Adipocyte (in vitro differentiated cells): Measurements from ENCODE around the gene GALNT9.

Experiments
- DNase-seq: peaks from one replicate; pipeline ENCODE4 v3.0.0-alpha.2; 2015; ENCODE audit warnings: low read depth
- H3K27me3 ChIP-seq: replicated peaks from 2 replicates; pipeline ENCODE4 v1.7.0; 2013; ENCODE audit warnings: mild to moderate bottlenecking, low read length, moderate library complexity; ENCODE audit not compliant: control insufficient read depth, insufficient read depth
- H3K36me3 ChIP-seq: 2 replicates; pipeline ENCODE4 v1.7.0; 2013; ENCODE audit warnings: low read length, mild to moderate bottlenecking, moderate library complexity; ENCODE audit not compliant: control insufficient read depth, insufficient read depth, severe bottlenecking
- H3K4me1 ChIP-seq: 2 replicates; pipeline ENCODE4 v1.7.0; 2013; ENCODE audit warnings: mild to moderate bottlenecking, low read length, moderate library complexity; ENCODE audit not compliant: control insufficient read depth, insufficient read depth
- H3K4me3 ChIP-seq: 2 replicates; pipeline ENCODE4 v1.7.0; 2013; ENCODE audit warnings: mild to moderate bottlenecking, low read length, moderate library complexity
- H3K9ac ChIP-seq: 2 replicates; pipeline ENCODE4 v1.7.0; 2013; ENCODE audit warnings: mild to moderate bottlenecking, low read length, moderate library complexity
- H3K9me3 ChIP-seq: 2 replicates; pipeline ENCODE4 v1.7.0; 2013; ENCODE audit warnings: mild to moderate bottlenecking, low read length, moderate library complexity; ENCODE audit not compliant: control insufficient read depth

Gene GALNT9

GRCh38 chr12:132235116-132235820 is 94.1 kb downstream of the GALNT9 start:
- H3K27me3 ChIP-seq = peaks cover 25% of the 10 kb centered on the region
- H3K4me1 ChIP-seq = no peaks in the 10 kb centered on the region
- no peak overlapping the region for H3K4me3 ChIP-seq
- no peak overlapping the region for H3K9ac ChIP-seq
- DNase-seq = no peak
- no peaks in the 10 kb centered on the region for H3K36me3 ChIP-seq
- no peaks in the 10 kb centered on the region for H3K9me3 ChIP-seq

- Histone ChIP-seq H3K27me3 (peaks cover 38% of the 10 kb centered on the region), H3K4me3 (no peak overlapping the region), H3K9me3 (no peaks in the 10 kb centered on the region), H3K9ac (no peak overlapping the region), H3K4me1 (no peaks in the 10 kb centered on the region), H3K36me3 (no peaks in the 10 kb centered on the region)
- no peak for DNase-seq
Measured at GRCh38 chr12:132230381-132230780, 99.0 kb downstream of the GALNT9 start.

- Histone ChIP-seq H3K4me1 (no peaks in the 10 kb centered on the region), H3K9ac (no peak overlapping the region), H3K4me3 (no peak overlapping the region), H3K9me3 (no peaks in the 10 kb centered on the region), H3K36me3 (no peaks in the 10 kb centered on the region), H3K27me3 (peaks cover 39% of the 10 kb centered on the region)
- no peak for DNase-seq
Measured at GRCh38 chr12:132229926-132230325, 99.5 kb downstream of the GALNT9 start.

- H3K4me3 ChIP-seq = no peak overlapping the region
- no peaks in the 10 kb centered on the region for H3K36me3 ChIP-seq
- DNase-seq = no peak
- no peaks in the 10 kb centered on the region for H3K4me1 ChIP-seq
- H3K9ac ChIP-seq = no peak overlapping the region
- H3K9me3 ChIP-seq = no peaks in the 10 kb centered on the region
- H3K27me3 ChIP-seq = peaks cover 39% of the 10 kb centered on the region
Measured at GRCh38 chr12:132229193-132229760, 100.1 kb downstream of the GALNT9 start.

- DNase-seq = no peak
Measured at GRCh38 chr12:132228476-132229192, 100.8 kb downstream of the GALNT9 start.

DNA sequence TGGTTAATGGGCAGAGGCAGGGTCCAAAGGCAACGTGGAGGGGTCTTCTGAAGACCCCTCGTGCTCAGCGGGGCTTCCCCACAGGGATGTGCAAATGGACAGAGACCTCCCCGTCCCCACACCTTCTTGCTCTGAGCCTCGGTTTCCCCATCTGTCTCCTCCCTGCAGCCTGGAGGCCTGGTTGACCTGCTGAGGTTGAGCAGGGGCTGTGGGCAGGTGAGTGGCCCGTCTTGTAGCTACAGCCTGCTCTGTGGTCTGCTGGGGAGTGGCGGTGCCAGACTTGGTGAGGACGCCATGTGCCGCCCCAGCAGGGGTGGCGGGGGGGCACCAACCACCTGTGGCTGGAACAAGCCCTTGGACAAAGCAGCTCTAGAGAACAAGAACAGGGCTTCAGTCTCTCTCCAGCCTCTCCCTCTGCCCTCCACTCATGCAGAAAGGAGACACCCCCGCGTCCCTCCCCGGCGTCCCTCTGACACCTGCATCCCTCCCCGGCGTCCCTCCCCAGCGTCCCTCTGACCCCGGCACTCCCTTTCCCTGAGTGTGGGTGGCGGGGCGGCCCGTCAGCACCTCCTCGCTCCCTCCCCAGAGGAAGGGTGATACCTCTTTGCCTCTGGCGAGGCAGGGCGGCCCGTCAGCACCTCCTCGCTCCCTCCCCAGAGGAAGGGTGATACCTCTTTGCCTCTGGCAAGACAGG is 101.5 kb downstream of the GALNT9 start:
- DNase-seq = no peak
- Histone ChIP-seq H3K9ac (no peak overlapping the region), H3K4me3 (no peak overlapping the region), H3K4me1 (no peaks in the 10 kb centered on the region), H3K36me3 (no peaks in the 10 kb centered on the region), H3K27me3 (peaks cover 39% of the 10 kb centered on the region), H3K9me3 (no peaks in the 10 kb centered on the region)

More at GRCh38 chr12:132228476-132229192, 100.8 kb downstream of the GALNT9 start:
- Histone ChIP-seq H3K4me3 (no peak overlapping the region), H3K27me3 (peaks cover 39% of the 10 kb centered on the region), H3K4me1 (no peaks in the 10 kb centered on the region), H3K9me3 (no peaks in the 10 kb centered on the region), H3K36me3 (no peaks in the 10 kb centered on the region), H3K9ac (no peak overlapping the region)

DNA sequence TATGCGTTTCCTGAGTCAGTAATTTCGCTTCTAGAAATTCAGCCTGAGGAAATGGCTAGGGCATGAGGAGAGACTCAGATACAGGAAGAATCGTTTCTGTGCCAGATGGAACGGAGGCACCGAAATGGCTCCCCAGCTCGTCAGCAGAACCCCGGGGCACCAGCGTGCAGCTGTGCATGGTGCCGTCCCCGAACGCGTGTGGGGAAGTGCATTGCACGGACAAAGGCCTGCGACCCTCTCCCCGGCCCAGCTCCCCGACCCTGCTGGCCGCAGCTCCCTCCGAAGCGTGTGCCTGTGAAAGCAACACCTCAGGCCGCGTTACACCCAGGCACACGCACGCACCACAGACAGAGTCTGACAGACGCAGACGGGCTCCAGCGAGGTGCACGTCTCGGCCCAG is 102.3 kb downstream of the GALNT9 start:
- peaks cover 43% of the 10 kb centered on the region for H3K27me3 ChIP-seq
- DNase-seq = no peak
- no peak overlapping the region for H3K4me3 ChIP-seq
- H3K9me3 ChIP-seq = no peaks in the 10 kb centered on the region
- H3K4me1 ChIP-seq = no peaks in the 10 kb centered on the region
- H3K36me3 ChIP-seq = no peaks in the 10 kb centered on the region
- H3K9ac ChIP-seq = no peak overlapping the region

DNA sequence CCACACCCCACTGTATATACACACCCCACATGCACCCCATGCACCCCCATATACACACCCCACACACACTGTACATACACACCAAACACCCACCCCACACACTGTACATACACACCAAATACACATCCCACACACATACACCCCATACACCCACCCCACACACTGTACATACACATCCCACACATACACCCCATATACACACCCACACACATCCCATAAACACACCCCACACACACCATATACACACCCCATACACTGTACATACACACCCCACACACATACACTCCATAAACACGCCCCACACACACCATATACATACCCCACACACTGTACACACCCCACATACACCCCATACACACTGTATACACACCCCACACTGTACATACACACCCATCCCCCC is 102.8 kb downstream of the GALNT9 start:
- Histone ChIP-seq H3K9ac (no peak overlapping the region), H3K4me3 (no peak overlapping the region), H3K36me3 (no peaks in the 10 kb centered on the region), H3K9me3 (no peaks in the 10 kb centered on the region), H3K27me3 (peaks cover 48% of the 10 kb centered on the region), H3K4me1 (no peaks in the 10 kb centered on the region)
- no peak for DNase-seq

DNA sequence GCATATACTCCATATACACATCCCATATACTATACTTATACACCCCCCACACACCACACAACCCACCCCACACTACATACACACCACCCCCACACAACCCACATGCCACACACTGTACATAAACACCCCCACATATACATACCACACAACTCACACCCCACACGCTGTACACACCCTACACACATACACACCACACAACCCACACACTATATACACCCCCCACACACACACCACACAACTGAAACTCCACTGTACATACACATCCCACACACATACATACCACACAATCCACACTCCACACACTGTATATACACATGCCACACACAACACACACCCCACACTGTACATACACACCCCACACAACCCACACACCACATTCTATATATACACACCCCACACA is 104.2 kb downstream of the GALNT9 start:
- no peak overlapping the region for H3K9ac ChIP-seq
- no peak overlapping the region for H3K4me3 ChIP-seq
- no peaks in the 10 kb centered on the region for H3K4me1 ChIP-seq
- no peaks in the 10 kb centered on the region for H3K36me3 ChIP-seq
- H3K27me3 ChIP-seq = peaks cover 52% of the 10 kb centered on the region
- no peak for DNase-seq
- H3K9me3 ChIP-seq = peaks cover 4% of the 10 kb centered on the region

GRCh38 chr12:132224484-132224883 is 104.9 kb downstream of the GALNT9 start:
- Histone ChIP-seq H3K4me3 (no peak overlapping the region), H3K27me3 (peaks cover 49% of the 10 kb centered on the region), H3K4me1 (no peaks in the 10 kb centered on the region), H3K9me3 (peaks cover 5% of the 10 kb centered on the region), H3K36me3 (no peaks in the 10 kb centered on the region), H3K9ac (no peak overlapping the region)
- DNase-seq = no peak

- DNase-seq = no peak
- H3K9me3 ChIP-seq = peaks cover 5% of the 10 kb centered on the region
- H3K9ac ChIP-seq = no peak overlapping the region
- H3K4me1 ChIP-seq = no peaks in the 10 kb centered on the region
- no peak overlapping the region for H3K4me3 ChIP-seq
- H3K27me3 ChIP-seq = peaks cover 48% of the 10 kb centered on the region
- H3K36me3 ChIP-seq = no peaks in the 10 kb centered on the region
Measured at GRCh38 chr12:132222808-132223173, 106.6 kb downstream of the GALNT9 start.
